Stimulated activated CD4-positive, alpha-beta T cell treated with anti-CD3 and anti-CD28 coated beads, Interleukin-15, amount 100 ng/mL, for 24 hours (primary cell): ENCODE data around the gene EIF3J.
"Not testable (repeated sequence)": the region's sequence is repeated elsewhere in the genome, so short reads cannot be mapped to it uniquely, and the experiment has no call there.

Source experiments
- DNase-seq: peaks from one replicate; pipeline ENCODE4 v3.0.0-alpha.2; 2020

Gene EIF3J

GRCh38 chr15:44544745-44545144 is 7.8 kb downstream of the EIF3J start:
- DNase-seq = not testable (repeated sequence)

GRCh38 chr15:44545913-44546802 is 9.2 kb downstream of the EIF3J start:
- peak; percentile 66 for DNase-seq

GRCh38 chr15:44549152-44549551 is 12.2 kb downstream of the EIF3J start:
- not testable (repeated sequence) for DNase-seq

GRCh38 chr15:44550256-44550655 is 13.3 kb downstream of the EIF3J start:
- DNase-seq = no peak

- DNase-seq = no peak
These were observed 13.8 kb downstream of the EIF3J start for GRCh38 chr15:44550734-44551133.

GRCh38 chr15:44554934-44555723 is 18.2 kb downstream of the EIF3J start:
- no peak for DNase-seq

- not testable (repeated sequence) for DNase-seq
These were observed 24.0 kb downstream of the EIF3J start for GRCh38 chr15:44560926-44561325.

- DNase-seq = no peak
These were observed 28.6 kb downstream of the EIF3J start for GRCh38 chr15:44565387-44566154.

- no peak for DNase-seq
These were observed 29.2 kb downstream of the EIF3J start for GRCh38 chr15:44566155-44566540.

GRCh38 chr15:44568338-44568737 is 31.4 kb downstream of the EIF3J start:
- DNase-seq = no peak

- DNase-seq = no peak
These were observed 32.4 kb downstream of the EIF3J start for GRCh38 chr15:44569316-44569715.

GRCh38 chr15:44570361-44570760 is 33.4 kb downstream of the EIF3J start:
- no peak for DNase-seq

GRCh38 chr15:44573386-44573785 is 36.4 kb downstream of the EIF3J start:
- no peak for DNase-seq

GRCh38 chr15:44574734-44575133 is 37.8 kb downstream of the EIF3J start:
- no peak for DNase-seq

- no peak for DNase-seq
These were observed 43.2 kb downstream of the EIF3J start for GRCh38 chr15:44580105-44580504.

- DNase-seq = peak; percentile 68
These were observed 47.3 kb downstream of the EIF3J start for GRCh38 chr15:44584162-44584749.

GRCh38 chr15:44585633-44586032 is 48.7 kb downstream of the EIF3J start:
- no peak for DNase-seq

- DNase-seq = no peak
These were observed 51.6 kb downstream of the EIF3J start for GRCh38 chr15:44588541-44588940.

GRCh38 chr15:44591326-44591725 is 54.4 kb downstream of the EIF3J start:
- DNase-seq = no peak

- no peak for DNase-seq
These were observed 56.2 kb downstream of the EIF3J start for GRCh38 chr15:44593042-44593736.

- no peak for DNase-seq
These were observed 58.3 kb downstream of the EIF3J start for GRCh38 chr15:44595246-44595645.
